Ovary (tissue), 9 donors: ENCODE measurements around the gene TCF7L1. TPM values are rescaled to one million over a fixed set of nuclear protein-coding genes. Genes with fewer than 3 reads are reported as not detected.

Source experiments
- DNase-seq, 5 donors: peaks; one replicate each; pipeline ENCODE4 v3.0.0-alpha.2; 2019 to 2020
- H3K27ac ChIP-seq, 2 donors: fragments of 200-600 bp; one replicate each; pipeline versions ENCODE4 v1.5.1 to v1.8.0; 2019 to 2022
- H3K27me3 ChIP-seq: fragments of 200-600 bp; one replicate; pipeline ENCODE4 v1.8.0; 2022
- H3K36me3 ChIP-seq: fragments of 200-600 bp; sonication (generic); one replicate; pipeline ENCODE4 v1.5.1; 2019
- H3K4me1 ChIP-seq: one replicate; pipeline ENCODE4 v1.8.1; 2013; ENCODE audit warnings: mild to moderate bottlenecking, moderate library complexity; ENCODE audit not compliant: insufficient read depth
- H3K4me3 ChIP-seq: fragments of 200-600 bp; sonication (generic); one replicate; pipeline ENCODE4 v1.5.1; 2017
- H3K9me3 ChIP-seq, 2 donors: fragments of 200-600 bp in 1 of 2; sonication (generic) in 1 of 2; one replicate each; pipeline versions ENCODE4 v1.5.1 to v1.8.1; 2013 to 2019; ENCODE audit warnings: mild to moderate bottlenecking in 1 of 2, moderate library complexity in 1 of 2
- EP300 ChIP-seq: sonication (generic); formaldehyde crosslinking; IDR thresholded peaks from one replicate; pipeline ENCODE4 v1.6.1; 2017; ENCODE audit warnings: antibody characterized with exemption
- POLR2A ChIP-seq: fragments of 450-650 bp; IDR thresholded peaks from one replicate; pipeline ENCODE4 v1.6.1; 2017; ENCODE audit warnings: antibody characterized with exemption, mild to moderate bottlenecking, moderate library complexity
- WGBS, 3 donors: extraction: QIAGEN DNeasy Blood & Tissue Kit in 1 of 3; methylation state at CpG; one replicate each; pipeline versions ENCODE4 v1.1.5 to v1.1.7; 2013 to 2017; 5-methylcytosine and 5-hydroxymethylcytosine counted together
- intact Hi-C, 4 donors: fragments of 100-400 bp; cut with DNase I; formaldehyde crosslinking; loops; one replicate each; pipeline versions ENCODE4 v1.11.0 to v1.15.1; 2022 to 2023
- polyA plus RNA-seq, 2 donors: library from polyadenylated mRNA; stranded (reverse); fragments of 200-250 nt in 1 of 2; fragments of 350-450 nt in 1 of 2; fragmentation: Illumina TruSeq in 1 of 2; extraction: RNeasy Lipid Tissue Mini Kit (QIAGEN cat#74804) in 1 of 2; gene quantifications; one replicate each; pipeline ENCODE4 v1.2.3, GENCODE V29; 2013 to 2014
- total RNA-seq, 7 donors: library from RNA; depleted of rRNA in 2 of 7; stranded (reverse); fragments of >200 nt in 2 of 7; fragmentation: NEBNext Ultra II Directional in 3 of 7; extraction: Animal tissue kit (Norgen Biotek cat#: 25700) in 3 of 7; gene quantifications; one replicate each; pipeline versions ENCODE4 v1.1.0 to v1.2.4, GENCODE V29; 2016 to 2023
- TF ChIP-seq, protein P1 (sequence below), 3 donors: fragments of 450-650 bp in 2 of 3; fragments of 200-600 bp in 1 of 3; IDR thresholded peaks; one replicate each; pipeline versions ENCODE4 v1.5.1 to v1.8.0; 2016 to 2022; ENCODE audit warnings: antibody characterized with exemption in 3 of 3, mild to moderate bottlenecking in 1 of 3
- donor health status: DM: no; HTN: no; CAD: no; lungs with moderate emphysema.
- donor health status: DM: no; HTN: no; CAD: no.
- donor health status: Bipolar disorder and iron deficiency.
- donor health status: DM: yes; HTN: yes; CAD: no.
- donor health status: DM: no; HTN: no; CAD: no.
- donor health status: DM: yes; HTN: yes; CAD: no.

The TCF7L1 gene
- total and polyA plus RNA-seq, 9 donors, result 5.2 to 29.8 (median 23.9) TPM

DNA sequence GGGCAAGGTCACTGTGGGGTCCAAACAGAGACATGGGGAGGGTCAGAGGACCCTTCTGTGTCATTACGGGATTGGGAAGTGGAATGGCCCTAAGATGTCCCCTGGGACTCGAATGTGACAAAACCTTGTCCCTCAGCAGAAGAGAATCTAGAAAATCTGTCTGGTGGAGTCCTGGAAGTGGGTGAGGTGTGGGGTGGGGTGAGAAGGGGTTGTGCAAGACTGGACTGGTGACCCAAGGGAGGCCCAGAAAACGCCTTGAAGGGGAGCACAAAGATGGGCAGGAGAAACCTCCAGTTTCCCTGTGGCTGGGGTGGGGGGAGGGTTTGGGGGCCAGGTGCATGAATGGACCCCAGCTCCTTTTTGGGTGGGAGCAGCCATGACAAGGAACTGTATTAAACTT is 79.6 kb downstream of the TCF7L1 start:
- H3K27me3 ChIP-seq, result no peaks in the 10 kb centered on the region
- H3K27ac ChIP-seq, result no peak overlapping the region
- intact Hi-C loops, result no loop called here
- no peaks in the 10 kb centered on the region for H3K36me3 ChIP-seq
- H3K9me3 ChIP-seq, result no peaks in the 10 kb centered on the region
- DNase-seq, result no peak
- H3K4me1 ChIP-seq, result peaks cover 20% of the 10 kb centered on the region
- 88 to 91% (median 91%) methylated on average over 3 of the region's 3 CpGs for WGBS, 3 donors
- TF ChIP-seq, protein P1, sequence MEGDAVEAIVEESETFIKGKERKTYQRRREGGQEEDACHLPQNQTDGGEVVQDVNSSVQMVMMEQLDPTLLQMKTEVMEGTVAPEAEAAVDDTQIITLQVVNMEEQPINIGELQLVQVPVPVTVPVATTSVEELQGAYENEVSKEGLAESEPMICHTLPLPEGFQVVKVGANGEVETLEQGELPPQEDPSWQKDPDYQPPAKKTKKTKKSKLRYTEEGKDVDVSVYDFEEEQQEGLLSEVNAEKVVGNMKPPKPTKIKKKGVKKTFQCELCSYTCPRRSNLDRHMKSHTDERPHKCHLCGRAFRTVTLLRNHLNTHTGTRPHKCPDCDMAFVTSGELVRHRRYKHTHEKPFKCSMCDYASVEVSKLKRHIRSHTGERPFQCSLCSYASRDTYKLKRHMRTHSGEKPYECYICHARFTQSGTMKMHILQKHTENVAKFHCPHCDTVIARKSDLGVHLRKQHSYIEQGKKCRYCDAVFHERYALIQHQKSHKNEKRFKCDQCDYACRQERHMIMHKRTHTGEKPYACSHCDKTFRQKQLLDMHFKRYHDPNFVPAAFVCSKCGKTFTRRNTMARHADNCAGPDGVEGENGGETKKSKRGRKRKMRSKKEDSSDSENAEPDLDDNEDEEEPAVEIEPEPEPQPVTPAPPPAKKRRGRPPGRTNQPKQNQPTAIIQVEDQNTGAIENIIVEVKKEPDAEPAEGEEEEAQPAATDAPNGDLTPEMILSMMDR (IDR thresholded peaks at IDR 0.05), result no peak
- TF ChIP-seq EP300 (no peak), POLR2A (no peak)
- no peak overlapping the region for H3K4me3 ChIP-seq

- intact Hi-C loops, result no loop called here
- no peak for TF ChIP-seq POLR2A
- TF ChIP-seq, protein P1 (IDR thresholded peaks at IDR 0.05), result no peak
- TF ChIP-seq EP300, result no peak
- Histone ChIP-seq H3K9me3 (no peaks in the 10 kb centered on the region), H3K27ac (no peak overlapping the region), H3K4me1 (peaks cover 20% of the 10 kb centered on the region), H3K36me3 (no peaks in the 10 kb centered on the region), H3K27me3 (no peaks in the 10 kb centered on the region), H3K4me3 (no peak overlapping the region)
- no peak for DNase-seq
- 91 to 94% (median 93%) methylated on average over 2 of the region's 2 CpGs for WGBS, 3 donors
These were observed 80.2 kb downstream of the TCF7L1 start for GRCh38 chr2:85213404-85213803.

DNA sequence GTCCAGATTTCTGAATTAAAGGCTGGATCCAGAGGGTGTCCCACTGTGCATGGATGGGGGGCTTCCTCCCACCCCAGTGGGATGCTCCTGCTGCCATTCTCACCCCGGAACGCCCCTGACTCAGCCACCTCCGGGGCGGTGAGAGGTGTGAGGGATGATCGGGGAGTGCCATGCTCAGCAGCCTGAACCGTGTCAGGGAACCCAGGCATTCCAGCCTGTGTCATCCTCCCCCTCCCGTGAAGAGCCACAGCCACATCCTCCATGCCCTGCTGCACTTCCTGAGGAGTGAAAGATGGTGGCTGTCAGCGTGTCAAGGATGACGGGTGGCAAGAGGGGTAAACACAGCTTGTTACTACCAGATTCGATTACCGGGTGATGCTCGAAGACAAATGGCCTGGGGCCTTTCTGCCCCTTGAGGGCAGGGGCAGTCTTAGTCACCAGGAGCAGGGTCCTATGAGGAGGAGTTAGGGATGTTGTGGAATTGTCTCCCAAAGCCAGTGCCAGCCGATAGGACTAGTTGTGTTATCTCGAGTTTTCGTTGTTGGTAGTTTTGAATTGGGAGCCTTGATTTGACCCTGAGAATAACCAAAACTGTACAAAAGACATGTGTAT is 80.8 kb downstream of the TCF7L1 start:
- WGBS, 3 donors, result 65 to 70% (median 69%) methylated on average over 15 of the region's 15 CpGs

GRCh38 chr2:85215081-85215447 is 81.9 kb downstream of the TCF7L1 start:
- no peak overlapping the region for H3K27ac ChIP-seq
- intact Hi-C loops, result no loop called here

More for the DNA sequence above, 80.8 kb downstream of the TCF7L1 start:
- no peak overlapping the region for H3K4me3 ChIP-seq
- no peak overlapping the region for H3K27ac ChIP-seq
- no peaks in the 10 kb centered on the region for H3K9me3 ChIP-seq
- intact Hi-C loops, result no loop called here
- no peaks in the 10 kb centered on the region for H3K27me3 ChIP-seq
- no peak for DNase-seq
- no peaks in the 10 kb centered on the region for H3K36me3 ChIP-seq
- H3K4me1 ChIP-seq, result peaks cover 20% of the 10 kb centered on the region
- TF ChIP-seq, protein P1 (IDR thresholded peaks at IDR 0.05), result no peak
- TF ChIP-seq EP300 (no peak), POLR2A (no peak)

GRCh38 chr2:85215448-85216401 is 82.5 kb downstream of the TCF7L1 start:
- TF ChIP-seq, protein P1 (IDR thresholded peaks at IDR 0.05), result no peak
- no peak for TF ChIP-seq POLR2A
- TF ChIP-seq EP300, result no peak
- WGBS, 3 donors, result 17 to 26% (median 25%) methylated on average over 18 of the region's 18 CpGs
- H3K9me3 ChIP-seq, result no peaks in the 10 kb centered on the region
- H3K27me3 ChIP-seq, result no peaks in the 10 kb centered on the region
- DNase-seq, result peak in 3 of 5 donors; percentile 28 to 44 (median 33)
- intact Hi-C loops, result no loop called here
- H3K4me3 ChIP-seq, result no peak overlapping the region
- no peaks in the 10 kb centered on the region for H3K36me3 ChIP-seq
- peaks cover 20% of the 10 kb centered on the region for H3K4me1 ChIP-seq
- no peak overlapping the region for H3K27ac ChIP-seq

More at GRCh38 chr2:85215081-85215447, 81.9 kb downstream of the TCF7L1 start:
- Histone ChIP-seq H3K4me3 (no peak overlapping the region), H3K27me3 (no peaks in the 10 kb centered on the region), H3K9me3 (no peaks in the 10 kb centered on the region), H3K36me3 (no peaks in the 10 kb centered on the region), H3K4me1 (peaks cover 20% of the 10 kb centered on the region)
- 67 to 80% (median 68%) methylated on average over 9 of the region's 9 CpGs for WGBS, 3 donors
- no peak for DNase-seq
- TF ChIP-seq POLR2A, result no peak
